ENCODE data around the gene TNFRSF11A.

- no peak for TF ChIP-seq CTCF (IDR thresholded peaks at IDR 0.05)
- no peak for TF ChIP-seq POLR2A (IDR thresholded peaks at IDR 0.05)
- no peak for TF ChIP-seq EP300 (IDR thresholded peaks at IDR 0.05)
Observed at GRCh38 chr18:62284637-62285036, 40.5 kb upstream of the TNFRSF11A start.

Measured in tibial nerve (tissue), 4 donors.